UCSD-AML1 (cell line): ENCODE measurements around the gene SNX13.

ENCODE experiments used
- DNase-seq: peaks from one replicate; lab custom pipeline; 2025; ENCODE audit not compliant: unreplicated experiment; lab: John Stamatoyannopoulos, UW

Gene SNX13

GRCh38 chr7:17792075-17792936 lies 148.0 kb downstream of the SNX13 start:
- no peak for DNase-seq

DNA sequence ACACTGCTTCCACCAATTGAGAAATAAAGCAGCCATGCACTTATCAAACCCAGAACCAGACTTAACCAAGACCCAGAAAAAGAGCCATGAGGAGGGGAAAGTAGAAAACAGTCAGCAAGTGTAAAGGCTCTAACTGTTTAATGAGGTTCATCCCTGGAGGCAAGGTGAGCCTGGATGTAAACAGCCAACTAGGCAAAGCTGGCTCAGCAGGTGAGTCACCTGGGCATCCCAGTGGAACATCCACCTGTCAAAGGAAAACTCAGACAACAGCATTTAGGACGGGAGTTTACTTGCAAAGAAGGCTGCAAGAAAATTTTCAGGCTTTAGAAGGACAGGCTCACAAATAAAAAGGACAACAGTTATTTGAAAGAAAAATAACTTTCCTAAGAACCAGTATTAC lies 153.0 kb downstream of the SNX13 start:
- no peak for DNase-seq

DNA sequence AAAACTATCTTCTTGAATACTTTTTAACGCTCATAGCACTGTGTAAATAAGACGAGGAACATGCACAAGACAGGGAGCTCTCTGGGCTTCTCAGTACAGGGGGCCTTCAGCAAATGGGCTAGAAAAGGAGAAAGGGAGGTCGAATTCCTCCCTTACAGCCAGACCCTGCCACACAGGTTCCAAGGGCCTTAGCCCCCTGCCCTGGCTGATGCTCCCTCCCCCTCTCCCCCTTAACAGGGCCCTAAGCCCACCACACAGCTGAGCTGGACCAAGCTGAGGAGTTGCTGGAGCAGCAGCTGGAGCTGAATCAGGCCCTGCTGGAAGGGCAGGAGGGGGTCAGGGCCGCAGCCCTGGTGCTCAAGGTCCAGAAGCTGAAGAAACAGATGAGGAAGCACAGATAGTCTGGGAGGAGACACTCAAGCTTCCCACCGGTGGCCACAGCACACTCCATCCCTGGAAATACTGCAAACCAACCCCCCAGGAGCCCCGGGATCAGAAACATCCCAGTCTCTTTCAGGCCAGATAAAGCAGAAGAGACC lies 153.9 kb downstream of the SNX13 start:
- no peak for DNase-seq

GRCh38 chr7:17782216-17782549 lies 158.1 kb downstream of the SNX13 start:
- no peak for DNase-seq

- DNase-seq: no peak
Measured at GRCh38 chr7:17781491-17782215, 158.6 kb downstream of the SNX13 start.

DNA sequence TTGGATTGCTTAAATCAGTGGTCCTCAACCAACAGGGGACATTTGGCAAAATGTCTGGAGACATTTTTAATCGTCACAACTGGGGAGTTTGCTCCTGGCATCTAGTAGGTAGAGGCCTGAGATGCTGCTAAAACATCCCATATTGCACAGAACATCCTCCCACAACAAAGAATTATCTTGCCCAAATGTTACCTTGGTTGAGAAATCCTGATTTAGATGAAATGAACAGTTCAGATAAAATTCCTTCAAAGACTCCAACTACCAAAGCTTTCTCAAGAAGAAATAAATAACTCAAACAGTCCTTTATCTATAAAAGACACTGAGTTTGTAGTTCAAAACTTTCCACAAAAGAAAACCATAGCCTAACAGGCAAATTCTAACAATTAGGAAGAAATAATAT lies 160.9 kb downstream of the SNX13 start:
- no peak for DNase-seq

DNA sequence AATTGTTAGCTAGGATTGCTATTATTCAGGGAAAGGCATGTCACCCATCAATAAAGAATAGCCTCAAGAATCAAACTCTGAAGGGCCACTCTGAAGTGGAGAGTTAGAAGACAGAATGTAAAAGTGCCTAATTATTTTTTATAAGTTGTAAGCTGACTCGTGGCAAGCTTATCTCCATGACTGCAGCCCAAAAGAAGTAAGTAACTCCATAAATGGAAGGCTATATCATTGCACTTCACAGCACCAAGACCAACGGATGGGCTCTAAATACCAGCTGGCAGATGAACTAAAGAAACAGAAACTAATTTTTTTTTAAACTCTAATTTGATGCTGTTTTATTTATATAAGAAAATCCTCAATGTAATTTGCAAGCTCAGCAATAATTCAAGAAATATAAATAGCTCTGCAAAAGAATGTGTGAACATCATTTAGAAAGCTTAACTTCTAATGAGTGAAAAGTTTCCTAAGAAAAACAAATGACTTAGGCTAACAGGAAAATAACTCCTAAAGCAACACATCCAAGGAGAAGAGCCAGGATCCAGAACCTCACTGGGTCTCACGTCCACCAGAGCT lies 165.5 kb downstream of the SNX13 start:
- DNase-seq: no peak

GRCh38 chr7:17774248-17774647 lies 166.0 kb downstream of the SNX13 start:
- DNase-seq: no peak

DNA sequence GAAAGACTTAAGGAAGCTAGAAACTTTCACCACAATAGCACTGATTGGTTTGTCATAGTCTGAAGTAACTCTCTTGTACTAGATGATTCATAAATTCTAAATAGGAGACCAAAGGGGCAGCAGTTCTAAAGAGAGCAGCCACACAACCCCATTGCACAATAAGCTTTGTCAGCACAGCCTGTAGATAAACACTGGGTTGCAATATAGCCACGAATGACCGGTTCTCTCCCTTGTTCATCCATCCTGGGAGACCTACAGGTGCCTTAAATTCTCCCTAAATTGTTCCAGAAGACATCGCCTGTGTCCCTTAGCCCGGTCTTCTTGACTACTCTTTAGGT lies 167.0 kb downstream of the SNX13 start:
- no peak for DNase-seq

- DNase-seq: no peak
Measured at GRCh38 chr7:17772581-17773288, 167.6 kb downstream of the SNX13 start.

DNA sequence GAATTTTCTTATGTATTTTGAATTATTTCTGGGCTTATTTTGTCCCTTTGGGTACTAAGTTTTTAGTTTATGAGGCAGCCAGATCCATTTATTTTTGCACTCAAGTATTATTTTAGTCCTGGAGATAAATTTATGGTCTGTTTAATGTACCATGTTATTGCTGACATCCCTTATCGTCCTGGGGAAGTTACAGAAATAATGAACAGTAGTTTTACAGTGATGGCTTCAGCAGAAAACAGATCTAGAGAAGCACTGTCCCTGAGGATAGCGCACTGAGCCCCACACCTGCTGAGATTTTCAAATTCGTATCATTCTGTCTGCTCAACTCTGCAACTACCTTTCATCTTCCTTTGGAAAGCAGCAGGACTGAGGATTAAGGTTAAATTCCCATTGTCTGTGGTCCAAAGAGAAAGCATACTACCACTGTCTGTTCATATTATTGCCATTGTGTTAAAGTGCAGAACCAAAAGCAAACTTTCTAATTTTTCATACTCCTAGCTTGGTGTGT lies 168.3 kb downstream of the SNX13 start:
- DNase-seq: no peak

DNA sequence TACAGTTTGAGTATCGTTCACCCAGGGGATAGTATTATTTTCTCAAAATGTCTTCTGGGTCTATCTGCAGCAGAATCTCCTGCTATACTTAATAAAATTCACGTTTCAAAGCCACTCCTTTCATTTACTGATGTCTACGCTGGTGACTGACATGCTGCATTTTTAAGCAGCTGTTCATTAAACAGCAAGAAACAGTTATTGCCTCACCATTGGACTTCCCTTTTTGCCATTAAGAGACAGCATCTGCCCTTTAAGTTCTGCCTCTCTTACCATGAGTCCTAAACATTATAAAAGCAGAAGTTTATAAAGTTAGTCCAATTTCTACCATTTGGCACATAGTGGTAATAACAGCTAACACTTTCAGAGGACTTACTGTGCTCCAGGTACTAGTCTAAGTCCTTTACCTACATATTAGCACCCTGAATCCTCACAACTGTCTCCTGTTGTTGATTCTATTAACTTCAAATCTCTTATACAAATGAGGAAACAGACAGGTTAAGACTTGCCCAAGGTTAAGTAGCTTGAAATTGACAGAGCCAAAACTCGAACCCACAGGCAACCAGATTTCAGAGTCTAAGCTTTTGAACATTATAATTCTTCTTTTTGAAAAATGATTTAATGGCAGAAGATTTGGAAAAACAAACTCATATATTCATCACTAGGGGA lies 169.5 kb downstream of the SNX13 start:
- no peak for DNase-seq

DNA sequence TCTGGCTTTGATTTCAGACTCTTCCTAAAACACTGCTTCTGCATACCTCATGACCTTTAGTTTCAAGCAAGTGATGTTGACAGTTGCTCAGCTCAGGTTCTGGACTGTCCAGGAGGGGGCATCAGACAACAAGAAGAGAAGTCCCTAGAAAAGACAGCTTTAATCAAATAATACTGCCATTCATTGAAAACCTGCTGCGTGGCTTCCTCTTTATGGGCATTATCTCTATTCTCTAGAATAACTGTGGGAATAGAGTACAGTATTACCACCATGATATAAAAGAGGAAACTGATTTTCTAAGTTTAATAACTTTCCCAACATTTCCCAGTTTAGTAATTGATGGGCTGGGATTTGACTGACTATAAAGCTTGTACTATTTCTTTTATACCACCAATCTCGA lies 170.4 kb downstream of the SNX13 start:
- peak; percentile 15 for DNase-seq

DNA sequence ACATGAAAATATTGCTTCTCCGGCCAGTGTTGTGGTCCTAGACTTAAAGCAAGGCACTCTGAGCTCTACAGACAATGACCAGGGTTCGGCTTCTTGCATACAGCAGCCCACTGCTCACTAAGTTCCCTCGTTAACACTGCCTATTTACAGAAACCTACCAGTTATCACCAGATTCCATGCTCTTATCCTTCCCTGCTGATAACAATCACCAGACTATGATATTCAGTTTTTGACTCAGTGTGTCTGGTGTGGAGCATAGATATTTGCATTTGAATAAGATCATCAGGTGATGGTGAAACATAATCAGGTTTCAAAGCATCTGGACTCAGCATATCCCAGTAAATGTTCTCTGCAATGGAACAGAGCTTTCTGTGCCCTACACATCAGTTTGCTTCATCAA lies 182.3 kb downstream of the SNX13 start:
- no peak for DNase-seq

GRCh38 chr7:17746020-17746530 lies 194.2 kb downstream of the SNX13 start:
- DNase-seq: no peak

DNA sequence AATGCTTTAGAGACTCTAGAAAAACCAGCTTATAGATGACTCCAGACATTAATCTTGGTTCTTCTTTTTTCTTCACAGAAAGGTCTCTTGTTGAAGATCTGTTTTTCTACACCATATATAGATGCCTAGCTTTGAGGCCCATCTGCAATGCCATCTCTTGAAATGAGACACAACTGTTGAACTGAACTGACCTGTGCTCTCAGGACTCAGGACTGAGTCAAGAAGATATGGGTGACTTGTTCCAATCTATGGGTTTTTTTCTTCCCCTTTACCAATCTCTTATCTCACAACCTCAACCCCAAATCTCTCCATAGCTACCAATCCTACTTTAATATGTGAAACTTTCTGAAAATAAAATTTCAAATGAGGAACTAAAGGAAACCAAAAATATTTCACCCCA lies 194.7 kb downstream of the SNX13 start:
- no peak for DNase-seq

DNA sequence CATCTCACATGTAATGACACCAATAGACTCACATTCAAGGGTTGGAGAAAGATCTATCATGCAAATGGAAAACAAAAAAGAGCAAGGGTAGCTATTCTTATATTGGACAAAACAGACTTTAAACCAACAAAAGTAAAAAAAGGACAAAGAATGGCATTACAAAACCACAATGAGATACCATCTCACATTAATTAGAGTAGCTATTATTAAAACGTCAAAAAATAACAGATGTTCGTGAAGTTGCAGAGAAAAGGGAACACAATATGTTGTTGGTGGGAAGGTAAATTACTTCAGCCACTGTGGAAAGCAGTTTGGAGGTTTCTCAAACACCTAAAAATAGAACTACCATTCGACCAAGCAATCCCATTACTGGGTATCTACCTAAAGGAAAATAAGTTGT lies 197.0 kb downstream of the SNX13 start:
- DNase-seq: no peak

- DNase-seq: no peak
Measured at GRCh38 chr7:17741426-17741825, 198.9 kb downstream of the SNX13 start.
